Measurements from ENCODE around the gene PRKG1.

The PRKG1 gene

DNA sequence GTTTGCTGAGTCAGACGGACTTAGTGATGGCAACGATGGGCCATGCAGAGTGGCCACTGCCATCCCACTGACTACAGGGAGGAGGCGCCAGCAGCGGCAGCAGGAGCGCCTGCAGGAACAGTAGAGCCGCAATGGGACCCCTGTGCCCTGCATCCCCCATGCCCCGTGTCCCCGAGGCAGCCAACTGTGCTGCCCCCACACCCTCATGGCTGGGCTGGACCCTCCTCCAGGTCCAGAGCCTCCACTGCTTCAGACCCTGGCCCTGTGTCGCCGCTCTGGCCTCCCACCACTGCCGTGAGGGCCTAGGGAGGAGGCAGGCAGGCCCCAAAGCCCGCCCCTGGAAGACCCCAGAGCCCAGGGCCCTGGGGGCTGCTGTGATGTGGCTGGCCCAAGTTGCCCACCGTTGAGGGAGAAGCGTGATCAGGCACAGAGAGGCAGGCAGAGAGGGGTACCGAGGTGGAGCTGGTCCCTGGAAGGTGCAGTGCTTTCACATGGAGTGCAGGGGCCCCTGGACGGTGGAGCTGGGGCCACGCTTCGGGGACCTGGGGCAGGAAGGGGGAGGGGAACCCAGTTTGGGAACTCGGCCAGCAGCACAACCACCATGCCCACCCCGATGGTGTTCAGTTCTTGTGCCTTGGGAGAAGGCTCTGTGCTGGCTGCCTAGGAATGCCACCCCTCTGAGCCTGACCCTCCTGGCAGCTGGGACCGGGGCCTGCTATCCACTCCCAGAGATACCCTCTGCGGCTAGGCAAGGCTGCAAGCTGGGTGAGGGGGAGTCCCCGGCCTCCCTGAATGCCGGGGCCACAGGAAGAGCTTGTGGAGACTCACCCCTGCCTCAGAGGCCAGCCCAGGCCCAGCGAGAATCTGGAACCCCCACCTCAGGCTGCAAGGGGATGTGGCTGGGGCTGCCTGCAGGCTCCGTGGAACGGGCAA, 1272.4 kb downstream of the PRKG1 start:
- DNase-seq (ENCODE audit: low read depth, low spot score): no peak

DNA sequence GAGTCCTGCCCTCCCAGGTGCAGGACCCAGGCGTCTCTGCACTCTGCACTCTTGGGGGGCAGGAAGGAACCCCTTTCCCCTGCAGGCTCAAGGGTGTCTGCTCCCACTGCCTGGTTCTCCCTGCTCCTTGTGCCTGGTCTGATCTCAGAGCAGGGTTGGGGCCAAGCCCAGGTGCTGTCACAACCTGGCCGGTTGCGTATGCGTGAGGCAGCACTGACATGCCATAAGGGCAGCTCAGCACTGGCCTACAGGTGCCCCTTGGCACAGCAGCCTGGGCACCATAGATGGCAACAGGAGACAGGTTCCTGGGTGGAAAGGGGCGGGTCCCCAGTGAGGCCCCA, 1273.0 kb downstream of the PRKG1 start:
- no peak for DNase-seq (ENCODE audit: low read depth, low spot score)
